Psoas muscle (tissue), 8 donors: Measurements from ENCODE around the gene SS18. TPM values are rescaled to one million over a fixed set of nuclear protein-coding genes. Genes with fewer than 3 reads are reported as not detected.

ENCODE experiments used
- ATAC-seq, 4 donors: fragments of 200-7000 bp; cut with Tn5 transposase; one replicate each; pipeline ENCODE4 v1.9.1; 2020; ENCODE audit warnings: moderate library complexity in 3 of 4, mild to moderate bottlenecking in 2 of 4
- DNase-seq, 2 donors: peaks; one replicate each; pipeline ENCODE4 v3.0.0-alpha.2; 2020
- H3K27ac ChIP-seq: fragments of 200-600 bp; one replicate; pipeline ENCODE4 v1.8.0; 2022
- H3K27me3 ChIP-seq, 3 donors: fragments of 200-600 bp in 1 of 3; one replicate each; pipeline versions ENCODE4 v1.6.1 to v1.8.0; 2013 to 2022; ENCODE audit warnings: low read length in 2 of 3, mild to moderate bottlenecking in 2 of 3, moderate library complexity in 1 of 3; ENCODE audit not compliant: insufficient read depth in 3 of 3
- H3K36me3 ChIP-seq, 2 donors: fragments of 200-600 bp in 1 of 2; one replicate each; pipeline versions ENCODE4 v1.6.1 to v1.8.0; 2013 to 2022; ENCODE audit warnings: low read depth in 1 of 2, mild to moderate bottlenecking in 1 of 2, moderate library complexity in 1 of 2; ENCODE audit not compliant: insufficient read depth in 1 of 2
- H3K4me1 ChIP-seq: fragments of 200-600 bp; one replicate; pipeline ENCODE4 v1.8.0; 2022
- H3K4me3 ChIP-seq: fragments of 200-600 bp; one replicate; pipeline ENCODE4 v1.8.0; 2022; ENCODE audit warnings: mild to moderate bottlenecking
- H3K9me3 ChIP-seq: fragments of 200-600 bp; one replicate; pipeline ENCODE4 v1.8.0; 2022
- WGBS, 3 donors: extraction: QIAGEN DNeasy Blood & Tissue Kit; methylation state at CpG; one replicate each; pipeline versions ENCODE4 v1.1.6 to v1.1.7; 2013; 5-methylcytosine and 5-hydroxymethylcytosine counted together
- intact Hi-C, 2 donors: fragments of 100-400 bp; cut with DNase I; formaldehyde crosslinking; loops; one replicate each; pipeline versions ENCODE4 v1.11.0 to v1.14.2; 2022
- polyA plus RNA-seq, 3 donors: library from polyadenylated mRNA; stranded (reverse); fragments of 200-250 nt; gene quantifications; one replicate each; pipeline ENCODE4 v1.2.3, GENCODE V29; 2013
- total RNA-seq, 4 donors: library from RNA; stranded (reverse); fragmentation: NEBNext Ultra II Directional in 2 of 4; extraction: Animal tissue kit (Norgen Biotek cat#: 25700) in 2 of 4; gene quantifications; one replicate each; pipeline versions ENCODE4 v1.2.1 to v1.2.4, GENCODE V29; 2021 to 2023
- TF ChIP-seq, protein P1 (sequence below): fragments of 200-600 bp; IDR thresholded peaks from one replicate; pipeline ENCODE4 v1.8.0; 2022; ENCODE audit warnings: antibody characterized with exemption
- donor health status: healthy with polysubstance abuse.
- donor health status: DM: no; HTN: no; CAD: no; lungs with moderate emphysema.
- donor health status: Bipolar disorder and iron deficiency.
- donor health status: healthy.
- donor health status: DM: yes; HTN: yes; CAD: no.
- donor health status: DM: no; HTN: no; CAD: no.
- donor health status: DM: no; HTN: no; CAD: no.
- donor health status: DM: yes; HTN: yes; CAD: no.

Gene SS18
- total and polyA plus RNA-seq, 7 donors, result 8.4 to 17.3 (median 12.7) TPM

DNA sequence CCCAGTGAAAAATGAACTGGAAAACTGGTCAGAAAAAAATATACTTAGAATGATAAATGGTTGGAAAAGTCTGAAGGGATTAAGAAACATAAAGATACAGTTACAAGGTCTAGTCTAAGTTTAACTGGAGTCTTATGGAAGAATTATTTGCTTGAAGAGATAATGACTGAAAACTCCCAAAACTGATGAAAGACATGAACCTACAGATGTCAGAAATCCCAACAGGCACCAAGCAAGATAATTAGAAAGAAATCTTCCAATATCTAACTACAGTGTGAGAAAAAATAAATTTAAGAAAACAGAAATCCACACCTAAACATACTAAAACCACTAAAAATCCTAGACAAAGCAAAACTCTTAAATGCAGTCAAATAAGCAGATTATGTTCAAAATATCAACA lies 19.4 kb downstream of the SS18 start:
- TF ChIP-seq, protein P1, sequence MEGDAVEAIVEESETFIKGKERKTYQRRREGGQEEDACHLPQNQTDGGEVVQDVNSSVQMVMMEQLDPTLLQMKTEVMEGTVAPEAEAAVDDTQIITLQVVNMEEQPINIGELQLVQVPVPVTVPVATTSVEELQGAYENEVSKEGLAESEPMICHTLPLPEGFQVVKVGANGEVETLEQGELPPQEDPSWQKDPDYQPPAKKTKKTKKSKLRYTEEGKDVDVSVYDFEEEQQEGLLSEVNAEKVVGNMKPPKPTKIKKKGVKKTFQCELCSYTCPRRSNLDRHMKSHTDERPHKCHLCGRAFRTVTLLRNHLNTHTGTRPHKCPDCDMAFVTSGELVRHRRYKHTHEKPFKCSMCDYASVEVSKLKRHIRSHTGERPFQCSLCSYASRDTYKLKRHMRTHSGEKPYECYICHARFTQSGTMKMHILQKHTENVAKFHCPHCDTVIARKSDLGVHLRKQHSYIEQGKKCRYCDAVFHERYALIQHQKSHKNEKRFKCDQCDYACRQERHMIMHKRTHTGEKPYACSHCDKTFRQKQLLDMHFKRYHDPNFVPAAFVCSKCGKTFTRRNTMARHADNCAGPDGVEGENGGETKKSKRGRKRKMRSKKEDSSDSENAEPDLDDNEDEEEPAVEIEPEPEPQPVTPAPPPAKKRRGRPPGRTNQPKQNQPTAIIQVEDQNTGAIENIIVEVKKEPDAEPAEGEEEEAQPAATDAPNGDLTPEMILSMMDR, result no peak
- H3K4me1 ChIP-seq, result no peaks in the 10 kb centered on the region
- peaks cover 10% of the 10 kb centered on the region for H3K9me3 ChIP-seq
- no peak for DNase-seq
- H3K36me3 ChIP-seq, result peaks cover 3 to 58% of the 10 kb centered on the region in 2 donors
- no peak for ATAC-seq
- no peaks in the 10 kb centered on the region for H3K27me3 ChIP-seq
- intact Hi-C loops, result loop anchor here in 1 of 2 donors (2.0 kb wide), 1 partner anchor 40 kb away; no protein-coding TSS in a partner anchor
- no peak overlapping the region for H3K27ac ChIP-seq
- H3K4me3 ChIP-seq, result no peak overlapping the region

DNA sequence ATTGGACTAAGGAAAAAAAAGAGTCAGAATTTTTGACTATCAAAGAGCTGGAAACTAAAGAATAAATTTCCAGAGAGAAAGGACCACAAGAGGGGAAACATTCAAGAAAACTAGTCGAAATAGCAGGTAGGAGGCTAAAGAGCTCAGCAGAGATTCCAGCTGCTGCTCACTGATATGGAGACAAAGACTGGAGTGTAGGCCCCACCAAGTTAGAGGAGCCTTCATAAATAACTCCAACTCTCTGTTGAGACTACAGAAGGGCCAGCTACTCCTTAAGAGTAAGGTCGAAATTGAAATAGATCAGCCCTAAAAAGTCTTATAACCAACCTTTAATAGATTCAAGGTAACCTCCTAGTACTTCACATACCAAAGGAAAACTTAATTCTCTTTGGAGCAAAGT lies 31.1 kb downstream of the SS18 start:
- no peaks in the 10 kb centered on the region for H3K4me1 ChIP-seq
- WGBS, 3 donors, result 81 to 94% (median 90%) methylated on average over 2 of the region's 2 CpGs
- H3K4me3 ChIP-seq, result no peak overlapping the region
- TF ChIP-seq, protein P1, result no peak
- no peaks in the 10 kb centered on the region for H3K9me3 ChIP-seq
- no peak overlapping the region for H3K27ac ChIP-seq
- ATAC-seq, result no peak
- DNase-seq, result no peak
- intact Hi-C loops, result no loop called here
- no peaks in the 10 kb centered on the region for H3K27me3 ChIP-seq
- H3K36me3 ChIP-seq, result peaks cover 10 to 35% of the 10 kb centered on the region in 2 donors

DNA sequence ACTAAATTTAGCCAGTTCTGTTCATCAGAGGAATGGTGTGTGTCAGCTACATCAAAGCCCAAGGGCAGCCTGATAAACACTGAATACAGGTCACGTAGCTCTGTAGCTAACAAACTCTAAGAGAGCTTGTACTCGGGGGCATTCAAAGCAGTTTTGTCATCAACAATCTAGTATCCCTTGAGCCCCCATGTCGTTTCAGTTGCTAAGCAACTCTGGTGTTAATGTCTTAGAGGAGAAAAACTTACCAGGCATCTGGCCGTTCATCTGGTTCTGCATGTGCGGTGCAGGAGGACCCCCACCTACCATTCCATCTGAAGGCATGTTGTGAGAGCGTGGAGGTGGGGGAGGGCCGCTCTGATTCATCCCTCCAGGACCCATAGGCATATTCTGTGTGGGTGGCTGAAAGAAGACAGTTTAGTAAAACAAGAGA lies 33.1 kb downstream of the SS18 start:
- Histone ChIP-seq H3K4me3 (no peak overlapping the region), H3K9me3 (no peaks in the 10 kb centered on the region), H3K4me1 (no peaks in the 10 kb centered on the region), H3K27me3 (no peaks in the 10 kb centered on the region), H3K27ac (no peak overlapping the region), H3K36me3 (peaks cover 10 to 55% of the 10 kb centered on the region in 2 donors)
- 75 to 79% (median 78%) methylated on average over 7 of the region's 7 CpGs for WGBS, 3 donors
- TF ChIP-seq, protein P1, result no peak
- ATAC-seq (no peak), DNase-seq (no peak)
- intact Hi-C loops, result no loop called here

DNA sequence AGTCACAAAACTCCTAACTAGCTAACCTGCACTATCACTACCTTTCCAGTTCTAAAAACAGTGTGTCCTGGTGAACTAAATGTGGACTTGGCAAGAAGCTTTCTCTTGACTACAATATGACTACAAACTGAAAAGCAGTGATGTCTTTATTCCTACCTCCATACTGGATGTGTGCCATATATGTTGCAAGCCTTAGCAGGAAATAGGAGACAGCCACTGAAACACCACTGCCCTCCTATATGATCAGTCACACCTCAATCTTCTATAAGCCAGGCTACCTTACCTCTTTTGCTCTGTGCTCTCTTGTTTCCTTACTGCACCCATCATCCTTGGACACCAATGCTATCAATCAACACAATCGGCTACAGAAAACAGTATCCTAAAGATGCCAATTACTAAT lies 34.1 kb downstream of the SS18 start:
- no peaks in the 10 kb centered on the region for H3K27me3 ChIP-seq
- TF ChIP-seq, protein P1, result no peak
- 89 to 100% (median 89%) methylated on average over 1 of the region's 1 CpG for WGBS, 3 donors
- H3K4me3 ChIP-seq, result no peak overlapping the region
- DNase-seq (no peak), ATAC-seq (no peak)
- H3K4me1 ChIP-seq, result no peaks in the 10 kb centered on the region
- peaks cover 10 to 66% of the 10 kb centered on the region in 2 donors for H3K36me3 ChIP-seq
- no peaks in the 10 kb centered on the region for H3K9me3 ChIP-seq
- no peak overlapping the region for H3K27ac ChIP-seq
- intact Hi-C loops, result no loop called here

DNA sequence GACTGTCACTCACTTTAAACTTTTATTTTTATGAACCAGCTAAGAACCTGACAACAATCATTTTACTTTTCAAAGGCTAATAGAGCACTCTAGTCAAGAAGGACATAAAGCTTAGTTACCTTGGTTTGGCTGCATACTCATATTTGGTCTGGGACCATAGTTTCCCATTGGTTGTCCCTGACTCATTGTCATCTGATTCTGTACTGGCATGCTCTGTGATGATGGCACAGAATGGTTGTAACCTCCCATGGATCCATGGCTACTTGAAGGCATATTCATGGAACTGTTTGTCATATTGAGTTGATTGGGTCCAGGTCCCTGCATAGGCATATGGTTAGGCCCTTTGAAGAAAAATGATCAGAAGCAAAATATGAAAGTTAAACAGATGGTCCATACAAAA lies 37.9 kb downstream of the SS18 start:
- intact Hi-C loops, result no loop called here
- H3K9me3 ChIP-seq, result no peaks in the 10 kb centered on the region
- no peak overlapping the region for H3K27ac ChIP-seq
- no peaks in the 10 kb centered on the region for H3K4me1 ChIP-seq
- H3K27me3 ChIP-seq, result no peaks in the 10 kb centered on the region
- no peak overlapping the region for H3K4me3 ChIP-seq
- ATAC-seq (peak; percentile 54 to 71 (median 65)), DNase-seq (no peak)
- TF ChIP-seq, protein P1, result no peak
- peaks cover 9 to 80% of the 10 kb centered on the region in 2 donors for H3K36me3 ChIP-seq
